ENCODE results near the gene KRTAP12-3.

The KRTAP12-3 gene

GRCh38 chr21:44706026-44706705 is 48.4 kb downstream of the KRTAP12-3 start:
- no peak for DNase-seq

DNA sequence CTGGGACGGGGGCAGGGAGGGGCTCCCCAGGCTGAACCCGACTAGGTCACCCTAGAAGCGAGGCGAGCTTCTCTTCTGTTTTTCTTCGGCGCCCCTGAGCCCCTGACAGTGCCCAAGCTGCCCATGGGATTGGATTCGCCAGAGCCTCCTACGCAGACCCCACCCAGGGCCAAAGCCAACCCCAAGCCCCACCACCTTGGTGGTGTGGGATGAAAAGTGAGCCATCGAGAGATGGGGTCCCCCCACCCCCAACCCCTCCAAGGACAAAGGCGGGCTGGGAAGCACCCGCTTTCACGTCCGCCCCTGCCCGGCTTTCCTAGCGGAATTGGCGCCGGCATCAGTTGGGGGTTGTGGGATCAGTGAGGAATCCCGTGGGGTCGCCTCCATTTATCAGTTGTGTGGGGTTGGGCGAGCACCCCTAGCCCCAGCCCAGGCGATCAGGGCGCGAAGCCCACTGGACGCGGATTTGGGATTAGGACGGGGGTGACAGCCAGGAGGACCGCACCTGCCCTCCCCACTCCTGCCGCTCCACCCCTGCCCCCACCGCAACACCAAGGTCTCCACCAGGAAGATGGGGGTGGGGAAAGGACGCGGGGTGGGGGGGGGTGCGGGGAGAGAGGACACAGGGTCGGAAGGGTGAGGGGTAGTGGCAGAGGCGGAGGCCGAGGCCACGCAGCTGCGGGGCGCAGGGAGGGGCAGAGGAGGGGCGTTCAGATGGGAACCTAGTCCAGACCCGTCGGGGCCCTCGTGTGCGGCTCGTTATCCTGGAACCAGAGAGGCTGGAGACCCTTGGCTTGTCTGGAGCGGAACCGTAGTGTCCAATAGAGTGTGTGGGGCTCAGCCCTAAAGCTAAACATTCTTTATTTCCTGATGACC is 49.2 kb downstream of the KRTAP12-3 start:
- DNase-seq = no peak

Data from activated T-cell treated with anti-CD3 and anti-CD28 coated beads, Interleukin-2, amount 50 U/mL, for 1 hour (primary cell).